Neural progenitor cell (in vitro differentiated cells): ENCODE data around the gene COPS8.
A peak's percentile ranks its signal among the peaks of the same experiment; 100 is the strongest.

Source experiments
- CTCF ChIP-seq: fragments of 200-600 bp; sonication (generic); IDR thresholded peaks from 2 replicates; pipeline ENCODE4 v1.5.1; 2017; ENCODE audit warnings: antibody characterized with exemption, mild to moderate bottlenecking
- EZH2 ChIP-seq: fragments of 200-600 bp; sonication (generic); IDR thresholded peaks from 2 replicates; pipeline ENCODE4 v1.6.1; 2017; ENCODE audit warnings: antibody characterized with exemption, mild to moderate bottlenecking, moderate library complexity

- TF ChIP-seq EZH2: no peak
- TF ChIP-seq CTCF: peak; percentile 99
These were observed 13.4 kb upstream of the COPS8 start for GRCh38 chr2:237072067-237072931.
